ENCODE results near the gene CDK18.

DNA sequence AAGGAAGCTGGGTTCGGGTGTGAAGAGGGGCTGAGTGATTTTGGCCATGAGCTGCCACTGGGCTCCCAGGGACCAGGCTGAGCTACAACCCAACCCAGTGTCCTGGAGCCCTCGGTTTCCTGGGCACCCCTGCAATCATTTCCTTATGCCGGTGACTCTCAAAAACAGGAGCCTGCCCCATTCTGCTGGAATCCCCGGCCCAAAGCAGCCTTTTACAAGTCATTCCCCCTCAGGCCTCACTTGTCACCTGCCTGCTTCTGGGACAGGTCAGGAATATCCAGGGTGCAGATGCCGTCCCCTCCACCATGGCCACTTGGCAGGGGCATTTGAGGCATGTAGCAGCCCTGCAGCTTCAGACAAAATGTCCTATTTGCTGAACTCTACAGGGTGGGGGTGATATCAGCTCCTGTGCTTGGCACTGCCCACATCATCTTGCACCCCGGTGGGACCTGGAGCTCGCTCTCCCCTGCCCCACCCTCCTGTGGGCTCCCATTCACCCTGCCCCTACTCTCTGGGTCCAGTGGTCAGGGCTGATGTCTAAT is 30.0 kb downstream of the CDK18 start:
- TF ChIP-seq CTCF (IDR thresholded peaks at IDR 0.05) (no peak), POLR2A (IDR thresholded peaks at IDR 0.05) (no peak)

Data from stomach (tissue), 4 donors.